Islet precursor cell (in vitro differentiated cells): ENCODE measurements around the gene DIDO1.
"Not testable (repeated sequence)": the region's sequence is repeated elsewhere in the genome, so short reads cannot be mapped to it uniquely, and the experiment has no call there.

Experiments
- DNase-seq: peaks from one replicate; pipeline ENCODE4 v3.0.0-alpha.2; 2018

DIDO1 gene

GRCh38 chr20:62962221-62962879 is 36.0 kb upstream of the DIDO1 start:
- DNase-seq = no peak

- no peak for DNase-seq
Observed at GRCh38 chr20:62961799-62962198, 35.5 kb upstream of the DIDO1 start.

- peak; percentile 73 for DNase-seq
Observed at GRCh38 chr20:62961310-62961783, 35.0 kb upstream of the DIDO1 start.

- DNase-seq = not testable (repeated sequence)
Observed at GRCh38 chr20:62960446-62961309, 34.4 kb upstream of the DIDO1 start.

- no peak for DNase-seq
Observed at GRCh38 chr20:62959998-62960436, 33.7 kb upstream of the DIDO1 start.

GRCh38 chr20:62959101-62959971 is 33.0 kb upstream of the DIDO1 start:
- DNase-seq = no peak

- DNase-seq = no peak
Observed at GRCh38 chr20:62958388-62959100, 32.2 kb upstream of the DIDO1 start.

GRCh38 chr20:62957136-62958117 is 31.1 kb upstream of the DIDO1 start:
- DNase-seq = no peak

- DNase-seq = no peak
Observed at GRCh38 chr20:62956387-62957135, 30.3 kb upstream of the DIDO1 start.

GRCh38 chr20:62955519-62956386 is 29.4 kb upstream of the DIDO1 start:
- peak; percentile 81 for DNase-seq

- peak; percentile 75 for DNase-seq
Observed at GRCh38 chr20:62953839-62954703, 27.8 kb upstream of the DIDO1 start.

GRCh38 chr20:62952968-62953838 is 26.9 kb upstream of the DIDO1 start:
- DNase-seq = no peak

- peak; percentile 86 for DNase-seq
Observed at GRCh38 chr20:62952373-62952967, 26.2 kb upstream of the DIDO1 start, which contains the start of gene SLC17A9. SLC17A9 (plus strand) TSS chr20:62952709; CDS start chr20:62952831, 122 bp downstream.

- DNase-seq = no peak
Observed at GRCh38 chr20:62951896-62952372, 25.6 kb upstream of the DIDO1 start.

GRCh38 chr20:62951143-62951895 is 25.0 kb upstream of the DIDO1 start:
- no peak for DNase-seq

GRCh38 chr20:62950741-62951140 is 24.4 kb upstream of the DIDO1 start:
- DNase-seq = no peak
